OCI-LY3 (cell line): ENCODE data around the gene LENG9.

ENCODE experiments used
- EZH2phosphoT487 ChIP-seq: fragments of 200-600 bp; shearing (Covaris generic); IDR thresholded peaks from 2 replicates; pipeline ENCODE4 v1.6.1; 2018; ENCODE audit warnings: antibody characterized with exemption, mixed run types, low read depth
- TF ChIP-seq, protein P1 (sequence below): fragments of 200-600, 300-600 bp; sonication (generic); IDR thresholded peaks from 2 replicates; pipeline ENCODE4 v1.5.1; 2014; ENCODE audit warnings: antibody characterized with exemption, low read length, low read depth

DNA sequence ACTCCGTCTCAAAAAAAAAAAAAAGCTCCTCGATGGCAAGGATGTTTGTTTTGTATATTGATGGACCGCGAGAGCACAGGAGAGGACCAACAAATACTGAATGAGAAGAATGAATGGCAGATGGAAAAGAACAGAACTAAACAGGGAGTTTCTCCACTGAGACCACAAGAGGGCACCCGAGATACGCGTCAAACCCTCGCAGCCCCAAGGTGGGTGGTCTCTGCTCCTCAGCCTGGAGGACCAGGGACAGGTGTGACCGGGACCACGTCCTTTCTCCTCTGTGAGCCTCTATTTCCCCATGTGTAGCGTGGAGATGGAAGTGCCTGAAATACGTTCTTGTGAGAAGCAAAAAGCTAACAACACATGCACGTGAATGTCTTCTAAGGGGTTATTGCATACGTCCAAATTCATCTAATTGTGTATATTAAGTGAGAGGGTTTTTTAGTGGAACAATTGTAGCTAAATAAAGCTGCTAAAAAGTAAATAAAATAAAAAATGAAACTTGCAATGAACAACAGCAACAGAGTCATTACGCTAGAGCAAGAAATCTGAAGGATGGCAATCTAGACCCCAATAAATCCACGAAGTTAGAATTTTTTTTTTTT is 17.9 kb upstream of the LENG9 start:
- TF ChIP-seq, protein P1, sequence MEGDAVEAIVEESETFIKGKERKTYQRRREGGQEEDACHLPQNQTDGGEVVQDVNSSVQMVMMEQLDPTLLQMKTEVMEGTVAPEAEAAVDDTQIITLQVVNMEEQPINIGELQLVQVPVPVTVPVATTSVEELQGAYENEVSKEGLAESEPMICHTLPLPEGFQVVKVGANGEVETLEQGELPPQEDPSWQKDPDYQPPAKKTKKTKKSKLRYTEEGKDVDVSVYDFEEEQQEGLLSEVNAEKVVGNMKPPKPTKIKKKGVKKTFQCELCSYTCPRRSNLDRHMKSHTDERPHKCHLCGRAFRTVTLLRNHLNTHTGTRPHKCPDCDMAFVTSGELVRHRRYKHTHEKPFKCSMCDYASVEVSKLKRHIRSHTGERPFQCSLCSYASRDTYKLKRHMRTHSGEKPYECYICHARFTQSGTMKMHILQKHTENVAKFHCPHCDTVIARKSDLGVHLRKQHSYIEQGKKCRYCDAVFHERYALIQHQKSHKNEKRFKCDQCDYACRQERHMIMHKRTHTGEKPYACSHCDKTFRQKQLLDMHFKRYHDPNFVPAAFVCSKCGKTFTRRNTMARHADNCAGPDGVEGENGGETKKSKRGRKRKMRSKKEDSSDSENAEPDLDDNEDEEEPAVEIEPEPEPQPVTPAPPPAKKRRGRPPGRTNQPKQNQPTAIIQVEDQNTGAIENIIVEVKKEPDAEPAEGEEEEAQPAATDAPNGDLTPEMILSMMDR, result peak; percentile 94
- no peak for TF ChIP-seq EZH2phosphoT487
